ENCODE measurements around the gene DNTT. TPM values are rescaled to one million over a fixed set of nuclear protein-coding genes. Genes with fewer than 3 reads are reported as not detected.

The DNTT gene
- total RNA-seq, 1 donor: not detected

DNA sequence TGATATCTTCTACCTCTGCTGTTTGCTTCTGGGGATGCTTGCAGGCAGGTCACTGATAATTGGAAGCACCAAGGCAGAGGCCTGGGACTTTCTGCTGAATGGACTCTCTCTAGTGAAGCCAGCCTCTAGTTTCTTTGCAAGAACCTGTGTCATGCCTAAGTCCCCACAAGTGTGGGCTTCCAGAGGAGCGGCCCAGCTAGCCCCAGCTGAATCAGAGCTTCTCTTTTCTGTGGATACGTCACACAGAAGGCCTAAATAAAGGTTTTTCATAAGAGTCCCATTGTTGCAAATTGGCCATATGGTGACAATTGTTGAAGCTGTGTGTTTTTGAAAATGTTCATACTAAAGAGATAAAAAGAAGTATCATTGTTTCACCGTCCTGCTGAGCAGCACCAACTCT is 61.3 kb downstream of the DNTT start:
- Histone ChIP-seq H3K9me3 (ENCODE audit: low read depth, low read length) (no peaks in the 10 kb centered on the region), H3K36me3 (ENCODE audit: insufficient read depth, low read length) (no peaks in the 10 kb centered on the region)

GRCh38 chr10:96366508-96366907 is 62.3 kb downstream of the DNTT start:
- no peak for DNase-seq (ENCODE audit: insufficient read length, low spot score, missing footprints)
- H3K27ac ChIP-seq (ENCODE audit: low read depth, low read length): no peak overlapping the region
- H4K20me1 ChIP-seq (ENCODE audit: insufficient read depth, low read length): no peaks in the 10 kb centered on the region
- H3K4me1 ChIP-seq (ENCODE audit: insufficient read depth, low read length): no peaks in the 10 kb centered on the region
- H3K4me3 ChIP-seq (ENCODE audit: insufficient read depth, low read length): no peak overlapping the region
- no peak overlapping the region for H2AFZ ChIP-seq (ENCODE audit: low read length)
- no peaks in the 10 kb centered on the region for H3K36me3 ChIP-seq (ENCODE audit: insufficient read depth, low read length)
- no peak overlapping the region for H3K4me2 ChIP-seq (ENCODE audit: insufficient read depth, low read length)
- no peaks in the 10 kb centered on the region for H3K9me3 ChIP-seq (ENCODE audit: low read depth, low read length)
- no peaks in the 10 kb centered on the region for H3K27me3 ChIP-seq (ENCODE audit: insufficient read depth, low read length)
- no peak for TF ChIP-seq CTCF (IDR thresholded peaks at IDR 0.05; ENCODE audit: extremely low read depth, low read depth, low read length)
- H3K79me2 ChIP-seq (ENCODE audit: insufficient read depth, low read length): no peaks in the 10 kb centered on the region

More for the DNA sequence above, 61.3 kb downstream of the DNTT start:
- Histone ChIP-seq H3K4me1 (ENCODE audit: insufficient read depth, low read length) (no peaks in the 10 kb centered on the region), H3K79me2 (ENCODE audit: insufficient read depth, low read length) (no peaks in the 10 kb centered on the region), H3K27me3 (ENCODE audit: insufficient read depth, low read length) (no peaks in the 10 kb centered on the region), H3K4me2 (ENCODE audit: insufficient read depth, low read length) (no peak overlapping the region), H3K27ac (ENCODE audit: low read depth, low read length) (no peak overlapping the region), H3K4me3 (ENCODE audit: insufficient read depth, low read length) (no peak overlapping the region), H2AFZ (ENCODE audit: low read length) (no peak overlapping the region), H4K20me1 (ENCODE audit: insufficient read depth, low read length) (no peaks in the 10 kb centered on the region)
- no peak for DNase-seq (ENCODE audit: insufficient read length, low spot score, missing footprints)
- TF ChIP-seq CTCF (IDR thresholded peaks at IDR 0.05; ENCODE audit: extremely low read depth, low read depth, low read length): no peak

GRCh38 chr10:96367470-96367869 is 63.2 kb downstream of the DNTT start:
- H3K27me3 ChIP-seq (ENCODE audit: insufficient read depth, low read length): no peaks in the 10 kb centered on the region
- TF ChIP-seq CTCF (IDR thresholded peaks at IDR 0.05; ENCODE audit: extremely low read depth, low read depth, low read length): no peak
- H3K79me2 ChIP-seq (ENCODE audit: insufficient read depth, low read length): no peaks in the 10 kb centered on the region
- no peaks in the 10 kb centered on the region for H3K9me3 ChIP-seq (ENCODE audit: low read depth, low read length)
- H3K36me3 ChIP-seq (ENCODE audit: insufficient read depth, low read length): no peaks in the 10 kb centered on the region
- H3K4me3 ChIP-seq (ENCODE audit: insufficient read depth, low read length): no peak overlapping the region
- H3K4me1 ChIP-seq (ENCODE audit: insufficient read depth, low read length): no peaks in the 10 kb centered on the region
- H3K4me2 ChIP-seq (ENCODE audit: insufficient read depth, low read length): no peak overlapping the region
- no peak overlapping the region for H3K27ac ChIP-seq (ENCODE audit: low read depth, low read length)
- DNase-seq (ENCODE audit: insufficient read length, low spot score, missing footprints): no peak
- no peaks in the 10 kb centered on the region for H4K20me1 ChIP-seq (ENCODE audit: insufficient read depth, low read length)
- H2AFZ ChIP-seq (ENCODE audit: low read length): no peak overlapping the region

GRCh38 chr10:96368971-96369370 is 64.7 kb downstream of the DNTT start:
- DNase-seq (ENCODE audit: insufficient read length, low spot score, missing footprints): no peak
- TF ChIP-seq CTCF (IDR thresholded peaks at IDR 0.05; ENCODE audit: extremely low read depth, low read depth, low read length): no peak
- Histone ChIP-seq H3K4me1 (ENCODE audit: insufficient read depth, low read length) (no peaks in the 10 kb centered on the region), H3K27ac (ENCODE audit: low read depth, low read length) (no peak overlapping the region), H3K79me2 (ENCODE audit: insufficient read depth, low read length) (no peaks in the 10 kb centered on the region), H4K20me1 (ENCODE audit: insufficient read depth, low read length) (no peaks in the 10 kb centered on the region), H2AFZ (ENCODE audit: low read length) (no peak overlapping the region), H3K36me3 (ENCODE audit: insufficient read depth, low read length) (no peaks in the 10 kb centered on the region), H3K27me3 (ENCODE audit: insufficient read depth, low read length) (peaks cover 4% of the 10 kb centered on the region), H3K9me3 (ENCODE audit: low read depth, low read length) (no peaks in the 10 kb centered on the region), H3K4me3 (ENCODE audit: insufficient read depth, low read length) (no peak overlapping the region), H3K4me2 (ENCODE audit: insufficient read depth, low read length) (no peak overlapping the region)
